ENCODE results near the gene CFH. TPM values are rescaled to one million over a fixed set of nuclear protein-coding genes. Genes with fewer than 3 reads are reported as not detected.

The CFH gene
- 4.0 to 5.1 TPM (median 4.4 TPM) in 5 replicates for total RNA-seq (2022; extraction: Qiagen RNA extraction; ENCODE audit: low read depth)

DNA sequence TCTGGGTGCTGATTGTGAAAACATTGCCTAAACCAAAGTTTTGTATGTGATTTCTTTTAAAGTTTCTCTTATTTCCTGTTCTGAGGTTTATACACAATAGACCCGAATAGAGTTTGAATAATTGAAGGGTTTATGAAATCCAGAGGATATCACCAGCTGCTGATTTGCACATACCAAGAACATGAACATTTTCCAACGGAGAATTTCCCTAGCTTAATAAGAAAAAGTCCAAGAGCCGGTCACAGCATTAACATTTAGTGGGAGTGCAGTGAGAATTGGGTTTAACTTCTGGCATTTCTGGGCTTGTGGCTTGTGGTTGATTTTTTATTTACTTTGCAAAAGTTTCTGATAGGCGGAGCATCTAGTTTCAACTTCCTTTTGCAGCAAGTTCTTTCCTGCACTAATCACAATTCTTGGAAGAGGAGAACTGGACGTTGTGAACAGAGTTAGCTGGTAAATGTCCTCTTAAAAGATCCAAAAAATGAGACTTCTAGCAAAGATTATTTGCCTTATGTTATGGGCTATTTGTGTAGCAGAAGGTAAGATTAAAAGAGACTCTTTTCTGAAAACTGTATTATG is at the start of gene CFH:
TSS of gene CFH (plus strand) at position 407 of the 579 bp plus-strand sequence. CDS start at position 482, 75 bp downstream.

DNA sequence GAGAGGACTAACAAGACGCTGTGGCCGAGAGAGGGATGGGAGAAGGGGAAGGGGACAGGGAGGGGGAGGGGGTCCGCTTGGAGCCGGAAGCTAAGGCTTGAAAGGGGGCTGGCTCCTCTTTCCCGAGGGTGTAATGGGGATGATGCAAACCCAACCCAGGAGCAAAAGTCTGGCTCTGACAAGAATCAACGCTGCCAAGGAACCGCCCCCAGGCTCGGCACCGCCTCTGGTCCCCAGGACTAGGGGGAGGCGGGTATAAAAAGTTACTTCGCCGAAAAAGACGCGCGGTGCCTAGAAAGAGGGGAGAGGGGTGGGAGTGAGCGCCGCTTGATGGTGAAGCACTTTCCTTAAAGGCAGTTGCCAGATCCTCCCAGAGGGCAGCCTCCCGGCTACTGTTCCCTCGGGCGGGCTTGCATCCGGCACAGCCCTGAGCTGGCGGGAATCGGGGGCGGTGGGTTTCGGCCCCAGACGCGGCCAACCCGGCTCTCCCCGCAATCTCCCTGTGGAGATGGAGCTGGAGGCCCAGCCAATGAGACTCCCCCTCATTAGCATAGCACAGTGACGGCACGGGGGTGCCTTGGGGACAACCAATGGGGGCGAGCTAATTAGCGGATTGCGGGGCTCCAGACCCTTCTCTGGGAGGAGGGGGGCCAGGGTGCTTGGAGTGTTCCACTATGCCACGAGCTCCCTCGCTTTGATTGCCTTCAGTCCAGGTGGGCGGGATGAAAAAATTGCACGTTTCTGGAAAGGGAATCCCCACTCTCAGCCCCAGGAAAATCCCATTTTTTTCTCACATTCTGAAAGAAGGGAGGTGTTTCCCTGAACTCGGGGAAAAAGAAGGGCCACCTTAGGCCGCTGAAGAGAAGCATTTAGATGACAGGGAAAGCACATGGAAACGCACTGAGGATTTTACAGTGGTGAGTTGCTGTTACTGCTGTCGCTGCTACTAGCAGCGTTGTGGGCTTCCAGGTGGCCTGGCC is 43.2 kb upstream of the CFH start, which contains the start of gene KCNT2:
TSS of gene KCNT2 (minus strand) at position 51 of the 980 bp plus-strand sequence. CDS start 131 bp downstream, outside the sequence.

DNA sequence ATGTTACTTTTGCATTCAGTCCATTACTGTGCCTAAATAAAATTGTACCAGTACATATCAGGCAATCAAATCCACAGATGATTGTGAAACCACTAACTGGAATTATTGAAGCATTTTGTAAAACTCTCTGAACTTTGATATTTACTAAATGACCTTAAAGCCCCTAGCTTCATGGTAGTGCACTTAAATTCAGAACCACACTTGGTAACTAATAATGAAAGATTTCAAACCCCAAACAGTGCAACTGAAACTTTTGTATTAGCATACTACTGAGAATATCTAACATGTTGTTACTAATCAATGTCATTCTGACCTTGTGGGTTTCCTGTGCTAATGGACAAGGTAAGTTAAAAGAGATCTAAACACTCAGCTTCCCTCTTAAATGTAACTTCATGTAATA is 122.8 kb downstream of the CFH start, which contains the start of gene CFHR3:
TSS of gene CFHR3 (plus strand) at position 238 of the 400 bp plus-strand sequence. CDS start at position 285, 47 bp downstream.

Other genes with a start within 250 kb of the CFH start
- gene KCNT2, start 43.6 kb upstream of the CFH start, total RNA-seq (2022; extraction: Qiagen RNA extraction; ENCODE audit: low read depth), result 0.03 to 0.05 TPM in 2 of 5 replicates, not detected in the others
- 0.09 to 0.23 TPM (median 0.13 TPM) in 4 of 5 replicates, not detected in the other for gene CFHR3, start 122.8 kb downstream of the CFH start, total RNA-seq (2022; extraction: Qiagen RNA extraction; ENCODE audit: low read depth)
- 0.16 to 0.40 TPM (median 0.22 TPM) in 4 of 5 replicates, not detected in the other for gene CFHR1, start 167.7 kb downstream of the CFH start, total RNA-seq (2022; extraction: Qiagen RNA extraction; ENCODE audit: low read depth)
- gene CFHR4, start 236.0 kb downstream of the CFH start, total RNA-seq (2022; extraction: Qiagen RNA extraction; ENCODE audit: low read depth), result not detected in 5 replicates